PC-9 (cell line): Measurements from ENCODE around the gene TSHZ2.

Experiments
- EZH2 ChIP-seq: fragments of 200-600 bp; sonication (generic); IDR thresholded peaks from 2 replicates; pipeline ENCODE4 v1.8.0; 2017; ENCODE audit warnings: antibody characterized with exemption, low read depth
- TF ChIP-seq, protein P1 (sequence below): fragments of 200-600 bp; sonication (generic); conservative IDR thresholded peaks from 2 replicates; pipeline ENCODE4 v1.6.1; 2017; ENCODE audit warnings: mixed run types, antibody characterized with exemption, mild to moderate bottlenecking, moderate library complexity

DNA sequence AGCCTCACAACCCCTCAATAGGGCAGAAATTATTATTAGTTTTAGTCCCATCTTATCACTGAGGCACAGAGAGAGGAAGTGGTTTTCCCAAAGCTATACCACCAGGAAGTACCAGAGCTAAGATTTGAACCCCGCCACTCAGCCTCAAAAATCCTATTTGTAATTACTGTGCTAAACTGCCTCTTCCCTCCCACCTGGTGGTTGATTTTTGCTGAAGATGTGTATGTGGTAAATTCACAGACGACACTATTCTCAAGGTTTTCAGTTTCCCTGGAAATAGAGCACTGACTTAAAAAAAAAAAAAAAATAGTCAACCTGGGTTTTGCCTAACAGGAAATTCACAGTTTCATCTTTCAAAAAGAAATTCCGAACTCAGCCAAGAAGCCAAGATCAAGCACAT is 57.9 kb downstream of the TSHZ2 start:
- TF ChIP-seq, protein P1, sequence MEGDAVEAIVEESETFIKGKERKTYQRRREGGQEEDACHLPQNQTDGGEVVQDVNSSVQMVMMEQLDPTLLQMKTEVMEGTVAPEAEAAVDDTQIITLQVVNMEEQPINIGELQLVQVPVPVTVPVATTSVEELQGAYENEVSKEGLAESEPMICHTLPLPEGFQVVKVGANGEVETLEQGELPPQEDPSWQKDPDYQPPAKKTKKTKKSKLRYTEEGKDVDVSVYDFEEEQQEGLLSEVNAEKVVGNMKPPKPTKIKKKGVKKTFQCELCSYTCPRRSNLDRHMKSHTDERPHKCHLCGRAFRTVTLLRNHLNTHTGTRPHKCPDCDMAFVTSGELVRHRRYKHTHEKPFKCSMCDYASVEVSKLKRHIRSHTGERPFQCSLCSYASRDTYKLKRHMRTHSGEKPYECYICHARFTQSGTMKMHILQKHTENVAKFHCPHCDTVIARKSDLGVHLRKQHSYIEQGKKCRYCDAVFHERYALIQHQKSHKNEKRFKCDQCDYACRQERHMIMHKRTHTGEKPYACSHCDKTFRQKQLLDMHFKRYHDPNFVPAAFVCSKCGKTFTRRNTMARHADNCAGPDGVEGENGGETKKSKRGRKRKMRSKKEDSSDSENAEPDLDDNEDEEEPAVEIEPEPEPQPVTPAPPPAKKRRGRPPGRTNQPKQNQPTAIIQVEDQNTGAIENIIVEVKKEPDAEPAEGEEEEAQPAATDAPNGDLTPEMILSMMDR = no peak
- TF ChIP-seq EZH2 = no peak
